ENCODE results near the gene C1GALT1C1L.
"Not testable (repeated sequence)": the region's sequence is repeated elsewhere in the genome, so short reads cannot be mapped to it uniquely, and the experiment has no call there.

The C1GALT1C1L gene

GRCh38 chr2:43648994-43649701 lies 27.1 kb downstream of the C1GALT1C1L start:
- no peak for DNase-seq

- no peak for DNase-seq
Observed at GRCh38 chr2:43643680-43644079, 32.5 kb downstream of the C1GALT1C1L start.

GRCh38 chr2:43642363-43642762 lies 33.9 kb downstream of the C1GALT1C1L start:
- no peak for DNase-seq

GRCh38 chr2:43637030-43637803 lies 39.0 kb downstream of the C1GALT1C1L start, which contains the start of gene PLEKHH2:
TSS of gene PLEKHH2 (plus strand) at chr2:43637260. CDS start at chr2:43644674, 7,414 bp downstream.
- peak; percentile 81 for DNase-seq

- DNase-seq = peak; percentile 8
Observed at GRCh38 chr2:43636621-43637020, 39.6 kb downstream of the C1GALT1C1L start.

GRCh38 chr2:43636153-43636552 lies 40.1 kb downstream of the C1GALT1C1L start:
- not testable (repeated sequence) for DNase-seq

- DNase-seq = no peak
Observed at GRCh38 chr2:43634604-43635306, 41.5 kb downstream of the C1GALT1C1L start.

- no peak for DNase-seq
Observed at GRCh38 chr2:43631618-43632317, 44.5 kb downstream of the C1GALT1C1L start.
